HCT116 (cell line): ENCODE measurements around the gene CALCOCO2. TPM values are rescaled to one million over a fixed set of nuclear protein-coding genes. Genes with fewer than 3 reads are reported as not detected.

Source experiments
- ATAC-seq: fragments of 200-7000 bp; cut with Tn5 transposase; 2 replicates; pipeline ENCODE4 v1.9.1; 2020; ENCODE audit warnings: mild to moderate bottlenecking, moderate library complexity
- BruUV-seq: library from RNA; stranded (reverse); fragments of 400-500 nt; replicated peaks from 2 replicates; lab custom pipeline; 2021; lab: Mats Ljungman, UMichigan
- CTCF ChIA-PET: fragments of 300-600 bp; sonication (Branson Sonifier 250); formaldehyde crosslinking; loops from one replicate; lab custom pipeline; 2021; ENCODE audit warnings: antibody characterized with exemption; lab: Charles Lee
- POLR2A ChIA-PET: fragments of 300-600, 350-600 bp; sonication (Branson Sonifier 250); formaldehyde crosslinking; loops from one replicate; lab custom pipeline; 2021; ENCODE audit warnings: antibody characterized with exemption; lab: Charles Lee
- RAD21 ChIA-PET, 2 experiments: fragments of 300-600 bp; sonication (Branson Sonifier 250); formaldehyde crosslinking; loops; one replicate each; lab custom pipeline; 2023; ENCODE audit warnings: low total read pairs in 2 of 2; ENCODE audit not compliant: uncharacterized antibody in 2 of 2, unreplicated experiment in 2 of 2, low non-redundant PET in 1 of 2; lab: Charles Lee
- DNase-seq: peaks from one replicate; pipeline ENCODE4 v3.0.0-alpha.2; 2010; ENCODE audit warnings: low read depth, low spot score
- H2AFZ ChIP-seq: fragments of 200-600 bp; shearing (Covaris generic), sonication (generic); 2 replicates; pipeline ENCODE4 v1.6.1; 2017; ENCODE audit warnings: low read depth, mixed run types, mixed read lengths, antibody characterized with exemption, low read length; ENCODE audit not compliant: poor library complexity, severe bottlenecking
- H3K27ac ChIP-seq: 2 replicates; pipeline ENCODE4 v1.5.1; 2012; ENCODE audit warnings: low read depth, low read length
- H3K27me3 ChIP-seq: fragments of 200-600 bp; sonication (generic); 2 replicates; pipeline ENCODE4 v1.6.1; 2016; ENCODE audit warnings: mixed run types, low read length, mixed read lengths; ENCODE audit not compliant: insufficient read depth
- H3K36me3 ChIP-seq, 2 experiments: fragments of 200-500 bp in 1 of 2; fragments of 200-600 bp in 1 of 2; sonication (Bioruptor generic) in 1 of 2; sonication (generic) in 1 of 2; 2 replicates each; pipeline versions ENCODE4 v1.5.1 to v1.6.1; 2014 to 2016; ENCODE audit warnings: low read length in 2 of 2, inconsistent platforms in 1 of 2, mixed read lengths in 1 of 2, mixed run types in 1 of 2; ENCODE audit not compliant: insufficient read depth in 2 of 2, control insufficient read depth in 1 of 2
- H3K4me1 ChIP-seq, 2 experiments: fragments of 200-600 bp in 1 of 2; sonication (generic) in 1 of 2; 2 replicates each; pipeline versions ENCODE4 v1.5.1 to v1.6.1; 2012 to 2017; ENCODE audit warnings: low read length in 2 of 2, inconsistent platforms in 1 of 2, mild to moderate bottlenecking in 1 of 2, mixed read lengths in 1 of 2, mixed run types in 1 of 2, moderate library complexity in 1 of 2; ENCODE audit not compliant: insufficient read depth in 2 of 2, control insufficient read depth in 1 of 2
- H3K4me2 ChIP-seq: fragments of 200-600 bp; sonication (generic); 2 replicates; pipeline ENCODE4 v1.6.1; 2017; ENCODE audit warnings: mixed run types, low read length, mixed read lengths
- H3K4me3 ChIP-seq, 2 experiments: fragments of 200-600 bp in 1 of 2; sonication (generic) in 1 of 2; replicated peaks in 1 of 2; 2 replicates each; pipeline ENCODE4 v1.5.1; 2011 to 2016; ENCODE audit warnings: low read length in 2 of 2, control low read depth in 1 of 2, low read depth in 1 of 2, mild to moderate bottlenecking in 1 of 2, mixed read lengths in 1 of 2, mixed run types in 1 of 2
- H3K79me2 ChIP-seq: fragments of 200-600 bp; sonication (generic); 2 replicates; pipeline ENCODE4 v1.6.1; 2017; ENCODE audit warnings: mild to moderate bottlenecking, mixed run types, low read length, moderate library complexity, mixed read lengths; ENCODE audit not compliant: insufficient read depth
- H3K9ac ChIP-seq: fragments of 200-600 bp; sonication (generic); 2 replicates; pipeline ENCODE4 v1.6.1; 2016; ENCODE audit warnings: low read length, mixed read lengths
- H3K9me2 ChIP-seq: fragments of 200-600 bp; sonication (generic), shearing (Covaris generic); 2 replicates; pipeline ENCODE4 v1.6.1; 2017; ENCODE audit warnings: mixed run types, mild to moderate bottlenecking, moderate library complexity; ENCODE audit not compliant: insufficient read depth
- H3K9me3 ChIP-seq, 2 experiments: fragments of 200-500 bp in 1 of 2; fragments of 200-600 bp in 1 of 2; sonication (Bioruptor generic) in 1 of 2; sonication (generic) in 1 of 2; 2 replicates each; pipeline ENCODE4 v1.6.1; 2014 to 2017; ENCODE audit warnings: low read length in 2 of 2, mixed read lengths in 2 of 2, inconsistent platforms in 1 of 2, low read depth in 1 of 2, mild to moderate bottlenecking in 1 of 2, mixed run types in 1 of 2, moderate library complexity in 1 of 2; ENCODE audit not compliant: control insufficient read depth in 1 of 2, insufficient read depth in 1 of 2
- H4K20me1 ChIP-seq: fragments of 200-600 bp; sonication (generic), shearing (Covaris generic); 2 replicates; pipeline ENCODE4 v1.6.1; 2017; ENCODE audit warnings: mixed run types, mild to moderate bottlenecking, moderate library complexity; ENCODE audit not compliant: insufficient read depth
- CTCF ChIP-seq, 3 experiments: fragments of 200-600 bp in 1 of 3; sonication (generic) in 1 of 3; IDR thresholded peaks in 2 of 3; conservative IDR thresholded peaks in 1 of 3; 2 replicates each; pipeline ENCODE4 v1.5.1; 2012 to 2017; ENCODE audit warnings: low read depth in 2 of 3, low read length in 2 of 3, antibody characterized with exemption in 1 of 3, borderline replicate concordance in 1 of 3, control low read depth in 1 of 3, mild to moderate bottlenecking in 1 of 3, mixed read lengths in 1 of 3, mixed run types in 1 of 3, moderate library complexity in 1 of 3; ENCODE audit not compliant: insufficient read depth in 1 of 3
- ELF1 ChIP-seq: IDR thresholded peaks from 2 replicates; pipeline ENCODE4 v1.6.1; 2012; ENCODE audit warnings: low read depth, borderline replicate concordance
- EZH2 ChIP-seq: fragments of 200-600 bp; sonication (generic); IDR thresholded peaks from 2 replicates; pipeline ENCODE4 v1.6.1; 2017; ENCODE audit warnings: antibody characterized with exemption, mixed run types
- EZH2phosphoT487 ChIP-seq: fragments of 200-600 bp; IDR thresholded peaks from 2 replicates; pipeline ENCODE4 v1.6.1; 2018; ENCODE audit warnings: antibody characterized with exemption, borderline replicate concordance
- POLR2AphosphoS5 ChIP-seq: IDR thresholded peaks from 2 replicates; pipeline ENCODE4 v1.6.1; 2011; ENCODE audit warnings: mild to moderate bottlenecking, low read depth, low read length, moderate library complexity
- SRF ChIP-seq: IDR thresholded peaks from 2 replicates; pipeline ENCODE4 v1.6.1; 2012; ENCODE audit warnings: low read depth
- TCF7L2 ChIP-seq: IDR thresholded peaks from 2 replicates; pipeline ENCODE4 v1.7.0; 2011; ENCODE audit warnings: borderline replicate concordance, inconsistent platforms; ENCODE audit not compliant: insufficient read depth, insufficient read length; ENCODE audit errors: extremely low read depth
- ZFX ChIP-seq: fragments of 450-650 bp; IDR thresholded peaks from 2 replicates; pipeline ENCODE4 v1.6.1; 2017
- ZNF274 ChIP-seq: fragments of 200-500 bp; sonication (Bioruptor generic); IDR thresholded peaks from 2 replicates; pipeline ENCODE4 v1.6.1; 2014; ENCODE audit warnings: mild to moderate bottlenecking, low read depth, low read length, inconsistent platforms
- intact Hi-C: fragments of 100-400 bp; cut with micrococcal nuclease; formaldehyde crosslinking; loops from 2 replicates; pipeline ENCODE4 v1.10.0; 2022
- total RNA-seq: library from RNA; stranded (reverse); gene quantifications from one replicate; pipeline ENCODE4 v1.2.1, GENCODE V29; 2021; ENCODE audit not compliant: unreplicated experiment
- TF ChIP-seq, protein P1 (sequence below): IDR thresholded peaks from 2 replicates; pipeline ENCODE4 v1.6.1; 2012; ENCODE audit warnings: low read depth

The CALCOCO2 gene
- total RNA-seq, 1 experiment from 2014 or later: 151 TPM

DNA sequence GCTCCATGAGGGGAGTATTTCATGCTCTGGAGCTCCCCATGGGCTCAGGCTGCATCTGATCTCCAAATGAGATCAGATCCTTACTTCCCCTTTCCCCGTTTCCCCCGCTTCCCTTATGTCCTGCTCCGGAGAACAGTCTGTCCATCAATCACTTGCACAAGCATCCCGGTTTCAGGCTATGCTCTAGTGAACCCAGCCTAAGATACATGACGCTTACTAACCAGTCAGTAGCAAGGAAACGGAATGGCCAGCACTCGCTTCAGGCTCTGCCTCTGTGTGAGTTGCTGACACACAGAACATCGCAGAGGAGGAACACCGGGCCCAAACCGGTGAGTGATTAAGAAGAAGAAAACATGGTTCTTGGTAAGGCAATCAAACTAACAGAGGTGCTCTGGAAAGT lies 52.3 kb downstream of the CALCOCO2 start:
- Histone ChIP-seq H2AFZ (no peak overlapping the region), H3K9me3 (no peaks in the 10 kb centered on the region), H3K4me1 (peaks cover 0 to 13% of the 10 kb centered on the region in 2 experiments; a peak in 2 of 4 replicates), H3K9ac (no peak overlapping the region), H3K4me2 (no peak overlapping the region), H3K79me2 (no peaks in the 10 kb centered on the region), H3K27me3 (no peaks in the 10 kb centered on the region), H3K36me3 (no peaks in the 10 kb centered on the region), H4K20me1 (no peaks in the 10 kb centered on the region), H3K27ac (no peak overlapping the region), H3K4me3 (no peak overlapping the region), H3K9me2 (no peaks in the 10 kb centered on the region)
- no peak for ATAC-seq
- DNase-seq: no peak
- TF ChIP-seq POLR2AphosphoS5 (no peak), ZNF274 (no peak), CTCF (IDR thresholded peaks at IDR 0.05 in 2 of 3, conservative IDR thresholded peaks at IDR 0.05 in 1 of 3; ENCODE audit: borderline replicate concordance in 1 of 3, insufficient read depth in 1 of 3, low read depth in 2 of 3, low read length in 2 of 3) (no peak), EZH2 (no peak), ELF1 (no peak), TCF7L2 (no peak), SRF (no peak), EZH2phosphoT487 (no peak), ZFX (no peak)
- TF ChIP-seq, protein P1, sequence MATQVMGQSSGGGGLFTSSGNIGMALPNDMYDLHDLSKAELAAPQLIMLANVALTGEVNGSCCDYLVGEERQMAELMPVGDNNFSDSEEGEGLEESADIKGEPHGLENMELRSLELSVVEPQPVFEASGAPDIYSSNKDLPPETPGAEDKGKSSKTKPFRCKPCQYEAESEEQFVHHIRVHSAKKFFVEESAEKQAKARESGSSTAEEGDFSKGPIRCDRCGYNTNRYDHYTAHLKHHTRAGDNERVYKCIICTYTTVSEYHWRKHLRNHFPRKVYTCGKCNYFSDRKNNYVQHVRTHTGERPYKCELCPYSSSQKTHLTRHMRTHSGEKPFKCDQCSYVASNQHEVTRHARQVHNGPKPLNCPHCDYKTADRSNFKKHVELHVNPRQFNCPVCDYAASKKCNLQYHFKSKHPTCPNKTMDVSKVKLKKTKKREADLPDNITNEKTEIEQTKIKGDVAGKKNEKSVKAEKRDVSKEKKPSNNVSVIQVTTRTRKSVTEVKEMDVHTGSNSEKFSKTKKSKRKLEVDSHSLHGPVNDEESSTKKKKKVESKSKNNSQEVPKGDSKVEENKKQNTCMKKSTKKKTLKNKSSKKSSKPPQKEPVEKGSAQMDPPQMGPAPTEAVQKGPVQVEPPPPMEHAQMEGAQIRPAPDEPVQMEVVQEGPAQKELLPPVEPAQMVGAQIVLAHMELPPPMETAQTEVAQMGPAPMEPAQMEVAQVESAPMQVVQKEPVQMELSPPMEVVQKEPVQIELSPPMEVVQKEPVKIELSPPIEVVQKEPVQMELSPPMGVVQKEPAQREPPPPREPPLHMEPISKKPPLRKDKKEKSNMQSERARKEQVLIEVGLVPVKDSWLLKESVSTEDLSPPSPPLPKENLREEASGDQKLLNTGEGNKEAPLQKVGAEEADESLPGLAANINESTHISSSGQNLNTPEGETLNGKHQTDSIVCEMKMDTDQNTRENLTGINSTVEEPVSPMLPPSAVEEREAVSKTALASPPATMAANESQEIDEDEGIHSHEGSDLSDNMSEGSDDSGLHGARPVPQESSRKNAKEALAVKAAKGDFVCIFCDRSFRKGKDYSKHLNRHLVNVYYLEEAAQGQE: no peak
- intact Hi-C loops: no loop called here
- ChIA-PET CTCF (interaction anchor here (1.7 to 8.0 kb wide), 9 partner anchors 10 to 212 kb away, joined by 4 to 171 read pairs (median 16); partner anchors contain the start of genes ATP5MC1 and TTLL6), RAD21 (interaction anchor here in 1 of 2 experiments (0.7 kb wide), 1 partner anchor 67 kb away, joined by 4 read pairs; no protein-coding TSS in a partner anchor), POLR2A (interaction anchor here (1.8 kb wide), 1 partner anchor 10 kb away, joined by 10 read pairs; the partner anchor contains the start of gene ATP5MC1)
- BruUV-seq: no TSS peak
